MM.1S (cell line): Measurements from ENCODE around the gene MRPS18B.

ENCODE experiments used
- DNase-seq: peaks from one replicate; pipeline ENCODE4 v3.0.0-alpha.2; 2015
- H2AFZ ChIP-seq: fragments of 300-600 bp; sonication (generic); 2 replicates; pipeline ENCODE4 v1.6.0; 2016; ENCODE audit warnings: antibody characterized with exemption, low read length
- H3F3A ChIP-seq: fragments of 300-600 bp; sonication (generic); 2 replicates; pipeline ENCODE4 v1.6.1; 2016; ENCODE audit warnings: mild to moderate bottlenecking, antibody characterized with exemption, low read length, moderate library complexity, mixed read lengths; ENCODE audit not compliant: insufficient read depth
- H3K27ac ChIP-seq: fragments of 300-600 bp; sonication (generic); 2 replicates; pipeline ENCODE4 v1.5.1; 2016; ENCODE audit warnings: mild to moderate bottlenecking, low read length
- H3K27me3 ChIP-seq: fragments of 300-600 bp; sonication (generic); replicated peaks from 2 replicates; pipeline ENCODE4 v1.6.0; 2016; ENCODE audit warnings: low read length; ENCODE audit not compliant: insufficient read depth
- H3K36me3 ChIP-seq: fragments of 300-600 bp; sonication (generic); replicated peaks from 2 replicates; pipeline ENCODE4 v1.6.1; 2016; ENCODE audit warnings: mild to moderate bottlenecking, low read length, mixed read lengths; ENCODE audit not compliant: insufficient read depth
- H3K4me1 ChIP-seq: fragments of 300-600 bp; sonication (generic); 2 replicates; pipeline ENCODE4 v1.6.1; 2016; ENCODE audit warnings: low read length, mixed read lengths
- H3K4me2 ChIP-seq: fragments of 300-600 bp; sonication (generic); 2 replicates; pipeline ENCODE4 v1.6.0; 2016; ENCODE audit warnings: low read depth, low read length
- H3K4me3 ChIP-seq: fragments of 300-600 bp; sonication (generic); 2 replicates; pipeline ENCODE4 v1.5.1; 2016; ENCODE audit warnings: low read length, mixed read lengths
- H3K79me2 ChIP-seq: fragments of 300-600 bp; sonication (generic); 2 replicates; pipeline ENCODE4 v1.6.1; 2016; ENCODE audit warnings: mixed run types, low read length, mixed read lengths
- H3K9ac ChIP-seq: fragments of 300-600 bp; sonication (generic); 2 replicates; pipeline ENCODE4 v1.6.1; 2016; ENCODE audit warnings: low read length, mixed read lengths
- H3K9me2 ChIP-seq: fragments of 300-600 bp; sonication (generic); replicated peaks from 2 replicates; pipeline ENCODE4 v1.6.1; 2016; ENCODE audit warnings: mild to moderate bottlenecking, low read length, mixed read lengths; ENCODE audit not compliant: insufficient read depth
- H3K9me3 ChIP-seq: fragments of 300-600 bp; sonication (generic); replicated peaks from 2 replicates; pipeline ENCODE4 v1.6.1; 2016; ENCODE audit warnings: mild to moderate bottlenecking, low read length, mixed read lengths; ENCODE audit not compliant: insufficient read depth
- H4K20me1 ChIP-seq: fragments of 300-600 bp; sonication (generic); 2 replicates; pipeline ENCODE4 v1.6.1; 2016; ENCODE audit warnings: mild to moderate bottlenecking, low read length, moderate library complexity, mixed read lengths; ENCODE audit not compliant: insufficient read depth
- EZH2 ChIP-seq: fragments of 300-600 bp; sonication (generic); optimal IDR thresholded peaks from 2 replicates; pipeline ENCODE3; 2017; ENCODE audit warnings: low read depth, mild to moderate bottlenecking, antibody characterized with exemption, low read length, mixed read lengths
- EZH2phosphoT487 ChIP-seq: fragments of 300-600 bp; sonication (generic); IDR thresholded peaks from 2 replicates; pipeline ENCODE4 v1.6.1; 2018; ENCODE audit warnings: antibody characterized with exemption, low read length
- TF ChIP-seq, protein P1 (sequence below): fragments of 300-600 bp; sonication (generic); IDR thresholded peaks from 2 replicates; pipeline ENCODE4 v1.5.1; 2016; ENCODE audit warnings: antibody characterized with exemption, low read length, mixed read lengths

Gene MRPS18B

DNA sequence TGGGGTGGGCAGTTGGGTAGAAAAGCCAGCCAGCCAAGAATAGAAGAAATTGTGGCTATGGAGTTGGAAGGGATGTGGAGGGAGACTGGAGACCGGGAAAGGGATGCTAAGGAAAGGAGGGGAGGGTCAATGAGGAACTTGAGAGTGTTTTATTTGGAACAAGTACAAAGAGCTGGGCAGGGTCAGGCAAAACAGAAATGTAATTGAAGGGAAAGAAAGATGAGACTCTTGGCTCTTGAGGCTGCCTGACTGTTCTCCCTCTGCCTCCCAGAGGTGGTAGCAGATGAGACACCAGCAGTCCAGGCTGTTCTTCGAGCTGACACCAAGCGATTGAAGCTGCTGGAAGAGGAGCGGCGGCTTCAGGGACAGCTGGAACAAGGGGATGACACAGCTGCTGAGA lies 33.7 kb upstream of the MRPS18B start:
- H3K79me2 ChIP-seq, result peaks cover 4% of the 10 kb centered on the region; the same call in 1 of the 2 replicates
- H3K36me3 ChIP-seq, result peaks cover 3% of the 10 kb centered on the region
- no peak overlapping the region for H3K4me3 ChIP-seq
- H3K9me2 ChIP-seq, result no peaks in the 10 kb centered on the region
- no peak overlapping the region for H3K9ac ChIP-seq
- no peaks in the 10 kb centered on the region for H3K9me3 ChIP-seq
- H3K27me3 ChIP-seq, result no peaks in the 10 kb centered on the region
- H3F3A ChIP-seq, result no peaks in the 10 kb centered on the region
- no peak overlapping the region for H3K4me2 ChIP-seq
- no peaks in the 10 kb centered on the region for H4K20me1 ChIP-seq
- H2AFZ ChIP-seq, result no peak overlapping the region
- no peak overlapping the region for H3K27ac ChIP-seq
- TF ChIP-seq, protein P1, sequence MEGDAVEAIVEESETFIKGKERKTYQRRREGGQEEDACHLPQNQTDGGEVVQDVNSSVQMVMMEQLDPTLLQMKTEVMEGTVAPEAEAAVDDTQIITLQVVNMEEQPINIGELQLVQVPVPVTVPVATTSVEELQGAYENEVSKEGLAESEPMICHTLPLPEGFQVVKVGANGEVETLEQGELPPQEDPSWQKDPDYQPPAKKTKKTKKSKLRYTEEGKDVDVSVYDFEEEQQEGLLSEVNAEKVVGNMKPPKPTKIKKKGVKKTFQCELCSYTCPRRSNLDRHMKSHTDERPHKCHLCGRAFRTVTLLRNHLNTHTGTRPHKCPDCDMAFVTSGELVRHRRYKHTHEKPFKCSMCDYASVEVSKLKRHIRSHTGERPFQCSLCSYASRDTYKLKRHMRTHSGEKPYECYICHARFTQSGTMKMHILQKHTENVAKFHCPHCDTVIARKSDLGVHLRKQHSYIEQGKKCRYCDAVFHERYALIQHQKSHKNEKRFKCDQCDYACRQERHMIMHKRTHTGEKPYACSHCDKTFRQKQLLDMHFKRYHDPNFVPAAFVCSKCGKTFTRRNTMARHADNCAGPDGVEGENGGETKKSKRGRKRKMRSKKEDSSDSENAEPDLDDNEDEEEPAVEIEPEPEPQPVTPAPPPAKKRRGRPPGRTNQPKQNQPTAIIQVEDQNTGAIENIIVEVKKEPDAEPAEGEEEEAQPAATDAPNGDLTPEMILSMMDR, result no peak
- TF ChIP-seq EZH2phosphoT487, result no peak
- no peak for TF ChIP-seq EZH2
- DNase-seq, result no peak
- H3K4me1 ChIP-seq, result no peaks in the 10 kb centered on the region

DNA sequence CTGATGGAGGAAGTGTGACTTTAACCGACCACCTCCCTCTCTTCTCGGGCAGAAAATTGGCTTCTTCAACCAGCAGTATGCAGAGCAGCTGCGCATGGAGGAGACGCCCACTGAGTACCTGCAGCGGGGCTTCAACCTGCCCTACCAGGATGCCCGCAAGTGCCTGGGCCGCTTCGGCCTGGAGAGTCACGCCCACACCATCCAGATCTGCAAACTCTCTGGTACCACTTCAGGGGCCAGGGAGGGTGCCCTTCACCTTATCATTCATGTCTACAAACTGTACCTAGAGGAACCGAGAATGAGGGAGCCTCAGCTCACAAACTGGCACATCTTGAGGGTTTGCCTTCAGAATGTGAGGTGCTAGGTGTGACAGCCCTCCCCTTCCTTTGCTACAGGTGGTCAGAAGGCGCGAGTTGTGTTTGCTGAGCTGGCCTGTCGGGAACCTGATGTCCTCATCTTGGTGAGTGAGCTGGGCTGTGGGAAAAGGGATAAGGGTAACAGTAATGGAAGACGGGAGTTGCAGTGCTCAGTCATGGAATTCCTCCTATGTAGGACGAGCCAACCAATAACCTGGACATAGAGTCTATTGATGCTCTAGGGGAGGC lies 27.8 kb upstream of the MRPS18B start:
- Histone ChIP-seq H4K20me1 (no peaks in the 10 kb centered on the region), H3K27ac (no peak overlapping the region), H3K4me2 (no peak overlapping the region), H2AFZ (no peak overlapping the region), H3K27me3 (no peaks in the 10 kb centered on the region), H3K9me2 (no peaks in the 10 kb centered on the region), H3F3A (0 out of 2 replicates have a peak, but pooled peaks cover 4% of the 10 kb centered on the region), H3K36me3 (no peaks in the 10 kb centered on the region; the same call in none of the 2 replicates), H3K9ac (no peak overlapping the region), H3K4me3 (no peak overlapping the region), H3K4me1 (no peaks in the 10 kb centered on the region), H3K9me3 (no peaks in the 10 kb centered on the region), H3K79me2 (peaks cover 36% of the 10 kb centered on the region; the same call in 1 of the 2 replicates)
- TF ChIP-seq EZH2phosphoT487 (no peak), EZH2 (no peak)
- TF ChIP-seq, protein P1, result no peak
- no peak for DNase-seq

DNA sequence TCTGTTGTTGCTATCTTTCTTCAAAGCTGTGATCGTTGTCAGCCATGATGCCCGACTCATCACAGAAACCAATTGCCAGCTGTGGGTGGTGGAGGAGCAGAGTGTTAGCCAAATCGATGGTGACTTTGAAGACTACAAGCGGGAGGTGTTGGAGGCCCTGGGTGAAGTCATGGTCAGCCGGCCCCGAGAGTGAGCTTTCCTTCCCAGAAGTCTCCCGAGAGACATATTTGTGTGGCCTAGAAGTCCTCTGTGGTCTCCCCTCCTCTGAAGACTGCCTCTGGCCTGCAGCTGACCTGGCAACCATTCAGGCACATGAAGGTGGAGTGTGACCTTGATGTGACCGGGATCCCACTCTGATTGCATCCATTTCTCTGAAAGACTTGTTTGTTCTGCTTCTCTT lies 27.1 kb upstream of the MRPS18B start:
- no peaks in the 10 kb centered on the region for H3K4me1 ChIP-seq
- no peaks in the 10 kb centered on the region; the same call in none of the 2 replicates for H3K36me3 ChIP-seq
- H3K27ac ChIP-seq, result no peak overlapping the region
- H3K9me3 ChIP-seq, result no peaks in the 10 kb centered on the region
- H3K4me2 ChIP-seq, result no peak overlapping the region
- DNase-seq, result no peak
- no peaks in the 10 kb centered on the region for H3K9me2 ChIP-seq
- peaks cover 6% of the 10 kb centered on the region; the same call in 1 of the 2 replicates for H3F3A ChIP-seq
- no peaks in the 10 kb centered on the region for H4K20me1 ChIP-seq
- no peak overlapping the region for H3K9ac ChIP-seq
- H2AFZ ChIP-seq, result no peak overlapping the region
- H3K27me3 ChIP-seq, result no peaks in the 10 kb centered on the region
- H3K4me3 ChIP-seq, result no peak overlapping the region
- TF ChIP-seq EZH2phosphoT487 (no peak), EZH2 (no peak)
- TF ChIP-seq, protein P1, result no peak
- peaks cover 36% of the 10 kb centered on the region; the same call in 1 of the 2 replicates for H3K79me2 ChIP-seq
